CD4-positive, alpha-beta T cell (primary cell): Measurements from ENCODE around the gene FITM2. TPM values are rescaled to one million over a fixed set of nuclear protein-coding genes. Genes with fewer than 3 reads are reported as not detected.

ENCODE experiments used
- ATAC-seq: fragments of 200-7000 bp; cut with Tn5 transposase; one replicate; pipeline ENCODE4 v1.10.0; 2022; ENCODE audit warnings: mild to moderate bottlenecking; ENCODE audit not compliant: poor library complexity
- CTCF ChIA-PET: fragments of 350-600 bp; sonication (Branson Sonifier 250); formaldehyde crosslinking; loops from one replicate; lab custom pipeline; 2021; ENCODE audit warnings: antibody characterized with exemption, inconsistent platforms; lab: Charles Lee
- POLR2A ChIA-PET: fragments of 350-600 bp; sonication (Branson Sonifier 250); formaldehyde crosslinking; loops from one replicate; lab custom pipeline; 2021; ENCODE audit warnings: antibody characterized with exemption, inconsistent platforms; lab: Charles Lee
- DNase-seq, 14 experiments: peaks; one replicate each; pipeline ENCODE4 v3.0.0-alpha.2; 2013 to 2020; ENCODE audit warnings: mixed read lengths in 2 of 14
- H3K27ac ChIP-seq, 2 donors: one replicate each; pipeline versions ENCODE4 v1.5.1 to v1.7.0; 2013; ENCODE audit warnings: low read length in 2 of 2, low read depth in 1 of 2, mild to moderate bottlenecking in 1 of 2
- H3K27me3 ChIP-seq, 2 experiments: 1 replicate in 1 of 2; 2 replicates in 1 of 2; pipeline versions ENCODE4 v1.6.1 to v1.7.0; 2013; ENCODE audit warnings: low read length in 2 of 2, control low read depth in 1 of 2, mild to moderate bottlenecking in 1 of 2, moderate library complexity in 1 of 2; ENCODE audit not compliant: insufficient read depth in 2 of 2, control insufficient read depth in 1 of 2
- H3K36me3 ChIP-seq: one replicate; pipeline ENCODE4 v1.6.1; 2013; ENCODE audit warnings: low read length, control low read depth; ENCODE audit not compliant: insufficient read depth
- H3K4me1 ChIP-seq: one replicate; pipeline ENCODE4 v1.6.1; 2013; ENCODE audit warnings: low read length, control low read depth; ENCODE audit not compliant: insufficient read depth
- H3K4me3 ChIP-seq: one replicate; pipeline ENCODE4 v1.5.1; 2013; ENCODE audit warnings: mild to moderate bottlenecking, low read length, moderate library complexity
- H3K9me3 ChIP-seq, 2 experiments: 1 replicate in 1 of 2; 2 replicates in 1 of 2; pipeline versions ENCODE4 v1.6.1 to v1.7.0; 2013; ENCODE audit warnings: low read length in 2 of 2, mild to moderate bottlenecking in 2 of 2, control low read depth in 1 of 2, moderate library complexity in 1 of 2; ENCODE audit not compliant: control insufficient read depth in 1 of 2, insufficient read depth in 1 of 2
- H3K27ac Mint-ChIP-seq: one replicate; pipeline ENCODE4 v1.8.0; 2020; ENCODE audit warnings: mixed read lengths
- H3K27me3 Mint-ChIP-seq: one replicate; pipeline ENCODE4 v1.8.0; 2021; ENCODE audit warnings: mixed read lengths
- H3K36me3 Mint-ChIP-seq: one replicate; pipeline ENCODE4 v1.8.0; 2021; ENCODE audit warnings: low read depth, mixed read lengths
- H3K4me1 Mint-ChIP-seq: one replicate; pipeline ENCODE4 v1.8.0; 2021; ENCODE audit warnings: low read depth, mixed read lengths
- H3K4me3 Mint-ChIP-seq: one replicate; pipeline ENCODE4 v1.8.0; 2020; ENCODE audit warnings: mild to moderate bottlenecking, mixed read lengths
- H3K9me3 Mint-ChIP-seq: one replicate; pipeline ENCODE4 v1.8.0; 2020; ENCODE audit warnings: mixed read lengths
- CTCF ChIP-seq: fragments of 200-600 bp; IDR thresholded peaks from one replicate; pipeline ENCODE4 v1.8.0; 2022; ENCODE audit warnings: antibody characterized with exemption, mild to moderate bottlenecking
- intact Hi-C, 2 experiments: fragments of 100-400 bp; cut with DNase I in 1 of 2; cut with micrococcal nuclease in 1 of 2; formaldehyde crosslinking; loops; one replicate each; pipeline versions ENCODE4 v1.15.1 to v1.9.0; 2023 to 2025; cut with DNase I, micrococcal nuclease
- total RNA-seq, 174 experiments: library from RNA in 2 of 174; stranded (reverse) in 2 of 174; gene quantifications; one replicate each; pipeline ENCODE4 v1.2.3 and lab custom pipeline; 2021 to 2026

Gene FITM2
- total RNA-seq, 2 experiments from 2014 or later: 3.2 to 3.4 TPM

- Mint-ChIP-seq H3K4me1 (no peaks in the 10 kb centered on the region), H3K27me3 (peaks cover 21% of the 10 kb centered on the region), H3K27ac (no peak overlapping the region), H3K9me3 (no peaks in the 10 kb centered on the region), H3K4me3 (no peak overlapping the region), H3K36me3 (no peaks in the 10 kb centered on the region)
- no peak overlapping the region for H3K4me3 ChIP-seq
- H3K9me3 ChIP-seq: no peaks in the 10 kb centered on the region
- H3K27me3 ChIP-seq: peaks cover 0 to 9% of the 10 kb centered on the region in 2 experiments
- no peaks in the 10 kb centered on the region for H3K4me1 ChIP-seq
- no peak for ATAC-seq
- no peak overlapping the region for H3K27ac ChIP-seq
- no peak for TF ChIP-seq CTCF
- intact Hi-C loops: no loop called here
- no peaks in the 10 kb centered on the region for H3K36me3 ChIP-seq
- POLR2A ChIA-PET: no interaction called here
- DNase-seq: no peak
- CTCF ChIA-PET: interaction anchor here (0.5 kb wide), 1 partner anchor 434 kb away, joined by 3 read pairs; no protein-coding TSS in a partner anchor
These were observed 23.7 kb upstream of the FITM2 start for GRCh38 chr20:44334709-44335108.

GRCh38 chr20:44334306-44334705 lies 23.3 kb upstream of the FITM2 start:
- Mint-ChIP-seq H3K36me3 (no peaks in the 10 kb centered on the region), H3K4me3 (no peak overlapping the region), H3K27ac (no peak overlapping the region), H3K9me3 (no peaks in the 10 kb centered on the region), H3K27me3 (peaks cover 21% of the 10 kb centered on the region), H3K4me1 (no peaks in the 10 kb centered on the region)
- H3K4me3 ChIP-seq: no peak overlapping the region
- POLR2A ChIA-PET: no interaction called here
- DNase-seq: no peak
- ATAC-seq: no peak
- no peaks in the 10 kb centered on the region for H3K9me3 ChIP-seq
- TF ChIP-seq CTCF: no peak
- peaks cover 0 to 9% of the 10 kb centered on the region in 2 experiments for H3K27me3 ChIP-seq
- H3K4me1 ChIP-seq: no peaks in the 10 kb centered on the region
- no peaks in the 10 kb centered on the region for H3K36me3 ChIP-seq
- no peak overlapping the region for H3K27ac ChIP-seq
- CTCF ChIA-PET: interaction anchor here (0.5 kb wide), 1 partner anchor 434 kb away, joined by 3 read pairs; no protein-coding TSS in a partner anchor
- intact Hi-C loops: no loop called here

- H3K9me3 ChIP-seq: no peaks in the 10 kb centered on the region
- H3K36me3 ChIP-seq: no peaks in the 10 kb centered on the region
- no peak for TF ChIP-seq CTCF
- ChIA-PET POLR2A (no interaction called here), CTCF (no interaction called here)
- intact Hi-C loops: no loop called here
- ATAC-seq: no peak
- no peak overlapping the region for H3K27ac Mint-ChIP-seq
- no peaks in the 10 kb centered on the region for H3K4me1 Mint-ChIP-seq
- H3K4me3 ChIP-seq: no peak overlapping the region
- peaks cover 12% of the 10 kb centered on the region for H3K27me3 Mint-ChIP-seq
- H3K4me1 ChIP-seq: peaks cover 5% of the 10 kb centered on the region
- DNase-seq: no peak
- H3K4me3 Mint-ChIP-seq: no peak overlapping the region
- no peak overlapping the region for H3K27ac ChIP-seq
- no peaks in the 10 kb centered on the region for H3K36me3 Mint-ChIP-seq
- no peaks in the 10 kb centered on the region for H3K9me3 Mint-ChIP-seq
- peaks cover 0 to 4% of the 10 kb centered on the region in 2 experiments for H3K27me3 ChIP-seq
These were observed 20.2 kb upstream of the FITM2 start for GRCh38 chr20:44331201-44331600.
